Muscle layer of colon (tissue), 2 donors: Measurements from ENCODE around the gene RMND5B.

Experiments used
- H3K27ac ChIP-seq: one replicate; pipeline ENCODE4 v1.7.0; 2013; ENCODE audit warnings: low read depth, mild to moderate bottlenecking, low read length, moderate library complexity
- H3K27me3 ChIP-seq, 2 donors: one replicate each; pipeline ENCODE4 v1.7.0; 2013; ENCODE audit warnings: low read length in 2 of 2, mild to moderate bottlenecking in 2 of 2; ENCODE audit not compliant: insufficient read depth in 2 of 2, control insufficient read depth in 1 of 2
- H3K36me3 ChIP-seq: one replicate; pipeline ENCODE4 v1.7.0; 2013; ENCODE audit warnings: mild to moderate bottlenecking, low read length; ENCODE audit not compliant: insufficient read depth
- H3K4me1 ChIP-seq: one replicate; pipeline ENCODE4 v1.7.0; 2013; ENCODE audit warnings: mild to moderate bottlenecking, low read length; ENCODE audit not compliant: insufficient read depth
- H3K4me3 ChIP-seq, 2 donors: one replicate each; pipeline ENCODE4 v1.7.0; 2013; ENCODE audit warnings: low read length in 2 of 2, low read depth in 1 of 2, mild to moderate bottlenecking in 1 of 2, moderate library complexity in 1 of 2
- H3K9ac ChIP-seq: one replicate; pipeline ENCODE4 v1.7.0; 2013; ENCODE audit warnings: low read length
- H3K9me3 ChIP-seq: one replicate; pipeline ENCODE4 v1.7.0; 2013; ENCODE audit warnings: mild to moderate bottlenecking, low read length
- donor health status: abdominal sarcoma.
- donor health status: Adenocarcinoma of cecum.

The RMND5B gene

GRCh38 chr5:178199581-178200434 lies 69.0 kb downstream of the RMND5B start:
- no peaks in the 10 kb centered on the region for H3K4me1 ChIP-seq
- H3K27ac ChIP-seq: no peak overlapping the region
- no peak overlapping the region for H3K4me3 ChIP-seq
- no peaks in the 10 kb centered on the region for H3K9me3 ChIP-seq
- H3K9ac ChIP-seq: no peak overlapping the region
- H3K36me3 ChIP-seq: no peaks in the 10 kb centered on the region
- no peaks in the 10 kb centered on the region for H3K27me3 ChIP-seq
